ENCODE measurements around the gene CCR4. TPM values are rescaled to one million over a fixed set of nuclear protein-coding genes. Genes with fewer than 3 reads are reported as not detected.
A peak's percentile ranks its signal among the peaks of the same experiment; 100 is the strongest.
"Not testable (repeated sequence)": the region's sequence is repeated elsewhere in the genome, so short reads cannot be mapped to it uniquely, and the experiment has no call there.

The CCR4 gene
- polyA plus RNA-seq, 1 donor from 2014 or later: not detected

DNA sequence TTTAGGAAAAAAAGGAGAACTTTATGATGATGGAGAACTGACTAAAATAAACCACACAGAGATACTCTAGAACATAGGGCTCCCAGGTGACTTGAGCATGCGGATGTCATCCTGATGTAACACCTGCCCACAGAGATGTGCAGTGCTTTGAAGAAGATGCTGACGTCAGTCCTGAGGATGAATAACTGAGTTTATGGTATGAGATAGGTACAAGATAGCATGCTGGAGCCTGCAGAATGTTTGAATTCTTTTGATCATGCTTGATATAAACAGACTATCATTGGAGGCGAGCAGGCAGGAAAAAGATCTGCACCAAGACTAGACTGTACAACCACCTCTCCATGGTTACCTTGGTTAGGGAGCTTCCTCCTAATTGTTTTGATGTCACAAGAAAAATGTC is 12.4 kb downstream of the CCR4 start:
- H3K4me1 Mint-ChIP-seq: peaks cover 0 to 9% (median 5%) of the 10 kb centered on the region in 3 donors
- no peak overlapping the region for H3K27ac Mint-ChIP-seq
- peak overlapping the region in 1 of 4 donors; percentile 10 for H3K4me3 Mint-ChIP-seq
- H3K27me3 Mint-ChIP-seq: peaks cover 2% of the 10 kb centered on the region
- H3K9me3 Mint-ChIP-seq: peaks cover 3 to 18% (median 9%) of the 10 kb centered on the region in 3 donors
- peaks cover 5% of the 10 kb centered on the region for H3K36me3 Mint-ChIP-seq

DNA sequence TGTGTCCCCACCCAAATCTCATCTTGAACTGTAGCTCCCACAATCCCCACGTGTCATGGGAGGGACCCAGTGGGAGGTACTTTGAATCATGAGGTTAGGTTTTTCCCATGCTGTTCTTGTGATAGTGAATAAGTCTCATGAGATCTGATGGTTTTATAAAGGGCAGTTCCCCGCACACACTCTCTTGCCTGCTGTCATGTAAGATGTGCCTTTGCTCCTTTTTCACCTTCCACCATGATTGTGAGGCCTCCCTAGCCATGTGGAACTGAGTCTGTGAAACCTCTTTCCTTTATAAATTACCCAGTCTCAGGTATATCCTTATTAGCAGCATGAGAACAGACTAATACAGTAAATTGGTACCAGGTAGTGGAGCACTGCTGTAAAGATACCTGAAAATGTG is 13.3 kb downstream of the CCR4 start:
- H3K4me1 Mint-ChIP-seq, H3K27me3 Mint-ChIP-seq, H3K27ac Mint-ChIP-seq, H3K36me3 Mint-ChIP-seq: not testable (repeated sequence)
- H3K4me3 Mint-ChIP-seq: peak overlapping the region in 1 of 4 donors; percentile 11
- peaks cover 3 to 18% (median 9%) of the 10 kb centered on the region in 3 donors for H3K9me3 Mint-ChIP-seq

DNA sequence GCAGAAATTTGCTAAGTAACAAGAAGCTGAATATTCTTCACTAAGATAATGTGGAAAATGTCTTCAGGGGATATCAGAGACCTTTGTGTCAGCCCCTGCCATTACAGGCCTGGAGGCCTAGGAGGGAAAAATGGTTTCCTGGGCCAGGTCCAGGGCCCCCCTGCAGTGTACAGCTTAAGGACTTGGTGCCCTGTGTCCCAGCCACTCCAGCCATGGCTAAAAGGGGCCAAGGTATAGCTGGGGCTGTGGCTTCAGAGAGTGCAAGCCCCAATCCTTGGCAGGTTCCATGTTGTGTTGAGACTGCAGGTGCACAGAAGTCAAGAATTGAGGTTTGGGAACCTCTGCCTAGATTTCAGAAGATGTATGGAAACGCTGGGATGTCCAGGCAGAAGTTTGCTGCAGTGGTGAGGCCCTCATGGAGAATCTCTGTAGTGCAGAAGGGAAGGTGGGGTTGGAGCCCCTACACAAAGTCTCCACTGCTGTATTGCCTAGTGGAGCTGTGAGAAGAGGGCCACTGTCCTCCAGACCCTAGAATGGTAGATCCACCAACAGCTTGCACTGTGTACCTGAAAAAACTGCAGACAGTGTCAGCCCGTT is 14.3 kb downstream of the CCR4 start:
- H3K36me3 Mint-ChIP-seq, H3K4me1 Mint-ChIP-seq, H3K27me3 Mint-ChIP-seq, H3K27ac Mint-ChIP-seq: not testable (repeated sequence)
- Mint-ChIP-seq H3K9me3 (peaks cover 3 to 18% (median 9%) of the 10 kb centered on the region in 3 donors), H3K4me3 (peak overlapping the region in 1 of 4 donors; percentile 65)

DNA sequence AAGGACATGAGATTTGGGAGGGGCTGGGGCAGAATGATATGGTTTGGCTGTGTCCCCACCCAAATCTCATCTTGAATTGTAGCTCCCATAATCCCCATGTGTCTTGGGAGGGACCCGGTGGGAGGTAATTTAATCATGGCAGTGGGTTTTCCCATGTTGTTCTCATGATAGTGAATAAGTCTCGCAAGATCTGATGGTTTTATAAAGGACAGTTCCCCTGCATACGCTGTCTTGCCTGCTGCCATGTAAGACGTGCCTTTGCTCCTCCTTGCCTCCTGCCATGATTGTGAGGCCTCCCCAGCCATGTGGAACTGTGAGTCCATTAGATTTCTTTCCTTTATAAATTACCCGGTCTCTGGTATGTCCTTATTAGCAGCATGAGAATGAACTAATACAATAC is 15.2 kb downstream of the CCR4 start:
- not testable (repeated sequence) for H3K27me3 Mint-ChIP-seq, H3K36me3 Mint-ChIP-seq, H3K4me3 Mint-ChIP-seq, H3K27ac Mint-ChIP-seq, H3K4me1 Mint-ChIP-seq
- H3K9me3 Mint-ChIP-seq: peaks cover 3 to 18% (median 9%) of the 10 kb centered on the region in 3 donors

DNA sequence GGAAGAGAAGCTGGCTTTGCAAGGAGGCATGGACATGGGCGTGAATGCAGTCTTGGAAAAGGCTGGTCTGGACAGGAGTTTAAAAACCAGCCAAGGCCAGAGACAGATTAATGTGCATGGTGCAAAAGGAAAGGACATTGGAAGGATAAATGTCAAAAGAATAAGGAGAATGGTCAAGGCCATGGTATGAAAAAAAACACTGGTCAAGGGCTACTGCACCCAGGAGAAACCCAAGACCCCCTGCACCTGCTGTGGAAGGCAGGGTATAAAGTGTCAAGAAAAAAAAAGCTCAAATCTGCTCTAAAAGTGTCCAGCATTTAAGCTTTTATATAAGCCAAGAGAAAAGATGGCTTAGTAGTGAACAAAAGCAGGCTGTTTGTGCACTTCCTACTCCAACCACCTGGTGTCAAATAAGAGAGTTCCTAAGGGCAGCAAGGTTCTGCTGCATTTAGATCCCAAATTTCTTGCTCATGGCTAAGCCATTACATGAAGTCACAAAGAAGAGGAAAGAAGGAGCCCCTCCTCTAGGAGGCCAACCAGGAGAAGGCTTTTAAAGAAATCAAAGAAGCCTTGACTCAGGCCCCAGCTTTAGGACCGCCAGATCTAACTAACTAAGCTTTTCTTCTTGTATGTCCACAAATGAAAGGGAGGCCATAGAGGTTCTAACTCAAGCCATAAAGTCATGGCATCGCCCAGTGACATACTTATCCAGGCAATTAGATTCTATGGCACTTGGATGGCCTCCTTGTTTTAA is 16.9 kb downstream of the CCR4 start:
- Mint-ChIP-seq H3K4me1 (no peaks in the 10 kb centered on the region), H3K27ac (no peak overlapping the region), H3K9me3 (peaks cover 3 to 18% (median 9%) of the 10 kb centered on the region in 3 donors), H3K4me3 (no peak overlapping the region), H3K27me3 (no peaks in the 10 kb centered on the region), H3K36me3 (peaks cover 9% of the 10 kb centered on the region)

DNA sequence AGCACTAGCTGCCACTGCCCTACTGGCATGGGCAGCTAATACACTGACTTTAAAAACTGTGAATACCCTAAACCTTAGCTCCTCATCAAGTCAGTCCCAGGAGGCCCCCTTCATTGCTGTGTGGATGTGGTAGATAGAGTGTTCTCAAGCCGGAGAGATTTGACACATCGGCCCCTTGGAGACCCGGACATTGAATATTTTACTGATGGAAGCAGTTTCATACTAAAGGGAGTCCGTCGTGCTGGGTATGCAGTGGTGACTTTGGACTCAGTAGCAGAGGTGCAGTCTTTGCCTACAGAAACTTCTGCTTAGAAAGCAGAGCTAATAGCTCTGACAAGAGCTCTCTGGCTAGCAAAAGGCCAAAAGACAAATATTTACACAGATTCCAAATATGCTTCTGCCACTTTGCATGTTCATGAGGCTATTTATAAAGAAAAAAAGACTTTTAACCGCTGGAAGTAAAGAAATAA is 17.5 kb downstream of the CCR4 start:
- Mint-ChIP-seq H3K4me1 (peaks cover 0 to 4% (median 2%) of the 10 kb centered on the region in 3 donors), H3K4me3 (no peak overlapping the region), H3K27me3 (no peaks in the 10 kb centered on the region), H3K36me3 (peaks cover 9% of the 10 kb centered on the region), H3K27ac (no peak overlapping the region), H3K9me3 (peaks cover 3 to 16% (median 9%) of the 10 kb centered on the region in 3 donors)

DNA sequence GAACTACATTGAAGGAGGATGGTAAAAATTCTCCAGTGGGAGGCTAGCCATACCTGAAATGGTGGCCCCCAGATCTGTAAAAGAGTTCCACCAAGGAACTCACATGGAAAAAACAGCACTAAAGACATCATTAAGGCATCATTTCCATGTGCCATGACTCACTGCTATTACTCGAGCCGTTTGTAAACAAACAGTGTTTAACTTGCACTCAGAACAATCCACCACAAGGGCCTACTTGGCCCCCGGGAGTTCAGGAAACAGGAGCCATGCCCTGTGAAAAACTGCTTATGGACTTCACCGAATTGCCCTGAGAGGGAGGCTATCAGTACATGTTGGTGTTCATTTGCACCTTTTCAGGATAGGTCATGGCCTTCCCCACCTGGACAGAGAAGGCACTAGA is 18.2 kb downstream of the CCR4 start:
- H3K27ac Mint-ChIP-seq: no peak overlapping the region
- H3K9me3 Mint-ChIP-seq: peaks cover 3 to 16% (median 9%) of the 10 kb centered on the region in 3 donors
- no peak overlapping the region for H3K4me3 Mint-ChIP-seq
- H3K36me3 Mint-ChIP-seq: peaks cover 4% of the 10 kb centered on the region
- no peaks in the 10 kb centered on the region for H3K27me3 Mint-ChIP-seq
- H3K4me1 Mint-ChIP-seq: peaks cover 0 to 6% (median 3%) of the 10 kb centered on the region in 3 donors

DNA sequence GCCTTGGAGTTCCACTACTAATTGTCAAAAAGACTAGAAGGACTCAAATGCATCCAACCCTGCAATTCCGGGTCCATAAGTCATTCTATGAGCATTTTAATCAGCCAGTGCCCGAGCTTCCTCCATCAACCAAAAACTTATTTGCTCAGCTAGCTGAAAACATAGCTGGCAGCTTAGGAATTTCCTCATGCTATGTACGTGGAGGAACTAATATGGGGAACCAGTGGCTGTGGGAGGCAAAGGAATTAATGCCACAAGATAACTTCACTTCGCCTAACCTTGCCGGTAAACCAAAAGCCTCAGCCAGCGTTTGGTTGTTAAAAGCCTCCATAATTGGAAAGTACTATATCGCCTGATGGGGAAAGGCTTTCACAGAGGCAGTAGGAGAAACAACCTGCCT is 19.8 kb downstream of the CCR4 start:
- H3K9me3 Mint-ChIP-seq, H3K4me3 Mint-ChIP-seq, H3K27ac Mint-ChIP-seq, H3K27me3 Mint-ChIP-seq, H3K36me3 Mint-ChIP-seq: not testable (repeated sequence)
- peaks cover 8 to 15% (median 13%) of the 10 kb centered on the region in 3 donors for H3K4me1 Mint-ChIP-seq

DNA sequence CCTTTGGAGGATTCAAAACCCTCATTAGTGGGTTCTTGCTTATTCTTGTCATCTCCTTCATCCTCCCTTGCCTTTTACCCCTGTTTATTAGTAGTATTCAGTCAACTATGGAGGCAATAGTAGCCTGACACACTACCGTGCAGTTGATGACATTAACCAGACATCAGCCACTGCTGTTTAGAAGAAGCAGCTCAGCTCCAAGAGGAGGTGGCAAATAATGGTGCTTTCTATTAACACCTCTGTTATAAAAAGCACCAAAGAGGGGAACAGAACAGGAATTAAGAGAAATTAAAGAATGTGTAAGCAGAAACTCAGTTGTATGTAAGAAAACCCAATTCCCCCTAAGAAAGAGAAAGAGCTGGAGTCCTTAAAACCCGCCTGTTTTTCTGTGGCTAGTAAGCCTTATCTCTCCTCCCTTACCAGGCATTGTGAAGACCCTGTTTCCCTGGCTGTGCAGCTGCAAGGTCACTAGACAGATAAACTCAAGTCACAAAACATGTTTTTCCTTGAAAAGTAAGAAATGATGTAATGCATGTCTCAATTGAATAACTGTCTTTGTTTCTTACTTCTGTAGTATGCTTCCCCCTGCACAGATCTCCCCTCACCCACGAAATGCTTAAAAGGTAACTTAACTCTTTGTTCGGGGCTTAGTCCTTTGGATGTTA is 21.2 kb downstream of the CCR4 start:
- no peak overlapping the region for H3K27ac Mint-ChIP-seq
- H3K27me3 Mint-ChIP-seq: no peaks in the 10 kb centered on the region
- H3K4me1 Mint-ChIP-seq: peaks cover 8 to 15% (median 13%) of the 10 kb centered on the region in 3 donors
- H3K36me3 Mint-ChIP-seq: peaks cover 4% of the 10 kb centered on the region
- no peaks in the 10 kb centered on the region for H3K9me3 Mint-ChIP-seq
- no peak overlapping the region for H3K4me3 Mint-ChIP-seq

DNA sequence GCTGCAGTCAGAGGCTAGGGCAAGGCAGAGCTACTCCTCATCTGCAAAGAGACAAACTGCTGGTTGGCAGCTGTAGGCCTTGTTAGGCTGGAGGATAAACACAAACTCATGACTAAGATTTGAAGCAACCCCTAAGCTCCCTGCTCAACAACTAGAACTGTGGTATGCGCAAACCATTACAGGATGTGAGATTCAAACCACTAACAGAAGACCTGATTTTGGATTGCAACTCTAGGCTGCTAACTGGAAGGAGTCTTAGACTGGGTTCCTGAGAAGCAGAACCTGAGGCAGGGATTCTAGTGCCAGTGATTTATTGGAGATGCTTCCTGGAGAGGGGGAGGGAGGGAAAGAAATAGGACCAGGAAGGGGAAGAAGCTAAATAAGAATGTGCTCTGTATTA is 22.5 kb downstream of the CCR4 start:
- Mint-ChIP-seq H3K4me3 (no peak overlapping the region), H3K27me3 (no peaks in the 10 kb centered on the region), H3K36me3 (peaks cover 6% of the 10 kb centered on the region), H3K27ac (no peak overlapping the region), H3K9me3 (no peaks in the 10 kb centered on the region), H3K4me1 (peaks cover 8 to 15% (median 13%) of the 10 kb centered on the region in 3 donors)

DNA sequence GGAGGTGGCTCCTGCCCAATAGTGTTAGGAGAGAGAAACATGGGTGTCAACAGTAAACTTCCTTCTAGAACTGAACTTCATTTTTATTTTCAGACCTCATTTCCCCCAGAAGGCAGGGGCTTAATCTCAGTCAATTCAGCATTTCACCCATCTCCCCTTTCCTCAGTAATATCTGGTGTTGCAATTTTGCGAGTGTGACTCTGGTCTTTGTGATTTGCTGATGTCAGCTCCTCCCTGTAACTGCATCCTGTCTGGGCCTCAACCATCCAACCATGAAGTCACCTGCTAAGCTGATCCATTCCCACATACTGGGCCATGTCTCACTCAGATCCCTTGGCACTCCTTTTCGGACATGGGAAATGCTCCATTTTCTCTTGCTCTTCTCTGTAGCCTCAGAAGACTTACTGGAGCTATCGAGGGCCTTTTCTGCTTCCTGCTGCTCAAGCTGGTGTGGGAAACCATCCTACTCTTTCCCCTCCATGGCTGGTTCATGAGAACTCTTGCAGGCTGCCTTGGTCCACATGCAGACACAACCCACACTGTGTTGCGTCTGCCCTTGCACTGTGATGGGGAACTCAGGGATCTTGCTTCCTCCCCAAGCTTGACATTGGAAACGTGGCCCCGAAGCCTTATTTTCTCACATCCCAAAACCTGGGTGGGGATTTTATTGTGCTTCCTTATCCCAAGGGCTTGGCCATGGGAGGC is 24.6 kb downstream of the CCR4 start:
- no peaks in the 10 kb centered on the region for H3K9me3 Mint-ChIP-seq
- no peak overlapping the region for H3K4me3 Mint-ChIP-seq
- peaks cover 8 to 15% (median 13%) of the 10 kb centered on the region in 3 donors for H3K4me1 Mint-ChIP-seq
- peaks cover 6% of the 10 kb centered on the region for H3K36me3 Mint-ChIP-seq
- no peak overlapping the region for H3K27ac Mint-ChIP-seq
- H3K27me3 Mint-ChIP-seq: no peaks in the 10 kb centered on the region

DNA sequence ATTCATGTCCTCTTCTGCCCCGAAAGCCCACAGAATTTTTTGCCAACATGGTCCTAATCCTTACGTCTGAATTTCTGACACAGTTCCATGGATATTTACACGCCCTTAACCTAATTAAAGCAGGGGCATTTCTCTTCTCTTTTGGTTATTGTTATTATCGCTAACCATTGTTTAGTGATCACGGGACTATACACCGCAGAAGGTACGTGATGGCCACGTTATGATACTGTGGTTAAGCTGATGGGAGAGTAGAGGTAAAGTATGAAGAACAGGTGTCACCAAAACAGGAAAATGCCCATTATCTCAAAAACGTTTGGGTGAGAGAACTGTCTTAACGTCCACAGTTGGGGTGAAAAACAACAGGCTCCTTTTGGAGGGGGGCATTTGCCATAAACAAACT is 26.4 kb downstream of the CCR4 start:
- Mint-ChIP-seq H3K27ac (peak overlapping the region in 1 of 3 donors; percentile 35), H3K4me1 (peaks cover 8 to 15% (median 13%) of the 10 kb centered on the region in 3 donors)

DNA sequence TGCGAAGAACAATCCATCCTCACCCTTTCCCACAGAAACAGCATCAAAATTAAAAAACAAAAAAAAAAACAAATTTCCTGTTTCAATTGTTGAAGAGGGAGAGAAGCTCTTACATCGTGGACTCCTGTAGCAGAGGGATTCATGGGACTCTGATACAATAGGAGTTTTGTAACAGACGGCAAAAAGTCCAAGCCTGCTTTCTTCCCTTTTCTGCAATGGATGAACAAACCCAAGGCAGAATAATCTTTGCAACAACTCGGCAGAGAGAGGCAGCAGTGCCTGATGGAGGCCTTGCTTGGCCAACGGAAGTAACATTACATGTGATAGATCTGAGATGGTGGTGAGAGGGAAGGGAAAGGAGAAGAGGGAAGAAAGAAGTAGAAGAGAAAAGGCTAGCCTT is 26.9 kb downstream of the CCR4 start:
- peaks cover 5% of the 10 kb centered on the region for H3K36me3 Mint-ChIP-seq
- H3K9me3 Mint-ChIP-seq: peaks cover 0 to 4% (median 0%) of the 10 kb centered on the region in 3 donors
- H3K4me3 Mint-ChIP-seq: no peak overlapping the region
- H3K4me1 Mint-ChIP-seq: peaks cover 8 to 15% (median 13%) of the 10 kb centered on the region in 3 donors
- no peaks in the 10 kb centered on the region for H3K27me3 Mint-ChIP-seq
- H3K27ac Mint-ChIP-seq: peak overlapping the region in 1 of 3 donors; percentile 35

More for the DNA sequence above, 26.4 kb downstream of the CCR4 start:
- peaks cover 0 to 4% (median 0%) of the 10 kb centered on the region in 3 donors for H3K9me3 Mint-ChIP-seq
- H3K36me3 Mint-ChIP-seq: peaks cover 3% of the 10 kb centered on the region
- no peaks in the 10 kb centered on the region for H3K27me3 Mint-ChIP-seq
- no peak overlapping the region for H3K4me3 Mint-ChIP-seq

DNA sequence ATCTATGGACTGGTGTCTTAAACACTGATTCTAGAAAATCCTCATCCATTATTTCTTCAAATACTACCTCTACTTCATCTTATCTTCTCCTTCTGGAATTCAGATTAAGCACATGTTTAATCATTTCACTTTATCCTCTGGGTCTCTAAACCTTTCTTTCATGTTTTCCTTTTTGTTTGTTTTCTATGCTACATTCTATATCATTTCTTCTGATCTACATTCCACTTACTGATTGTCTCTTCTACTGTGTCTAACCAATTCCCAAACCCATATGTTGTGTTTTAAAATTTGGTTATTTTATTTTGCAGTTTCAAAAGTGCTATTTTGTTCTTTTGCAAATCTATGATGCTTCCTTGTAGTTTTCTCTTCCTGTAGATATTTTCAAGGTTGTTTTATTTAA is 31.7 kb downstream of the CCR4 start:
- H3K27ac Mint-ChIP-seq: no peak overlapping the region
- H3K9me3 Mint-ChIP-seq: peaks cover 0 to 4% (median 2%) of the 10 kb centered on the region in 3 donors
- H3K4me1 Mint-ChIP-seq: peaks cover 0 to 1% (median 0%) of the 10 kb centered on the region in 3 donors
- no peaks in the 10 kb centered on the region for H3K27me3 Mint-ChIP-seq
- no peak overlapping the region for H3K4me3 Mint-ChIP-seq
- H3K36me3 Mint-ChIP-seq: peaks cover 5% of the 10 kb centered on the region

DNA sequence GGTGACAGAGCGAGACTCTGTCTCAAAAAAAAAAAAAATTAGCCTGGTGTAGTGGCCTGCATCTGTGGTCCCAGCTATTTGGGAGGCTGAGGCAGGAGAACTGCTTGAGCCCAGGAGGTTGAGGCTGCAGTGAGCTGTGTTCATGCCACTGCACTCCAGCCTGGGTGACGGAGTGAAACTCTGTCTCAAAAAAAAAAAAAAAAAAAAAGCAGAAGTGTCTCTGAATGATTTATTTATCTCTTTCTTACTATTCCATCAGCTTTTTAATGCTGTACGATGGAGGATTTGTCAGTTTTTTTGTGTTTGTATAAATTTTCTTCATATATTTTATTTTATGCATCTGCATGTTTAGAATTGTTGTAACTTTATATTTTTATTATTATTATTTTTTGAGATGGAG is 33.5 kb downstream of the CCR4 start:
- H3K4me3 Mint-ChIP-seq, H3K4me1 Mint-ChIP-seq, H3K36me3 Mint-ChIP-seq, H3K27me3 Mint-ChIP-seq, H3K9me3 Mint-ChIP-seq, H3K27ac Mint-ChIP-seq: not testable (repeated sequence)

Measured in IgD-negative memory B cell (primary cell).